ENCODE results near the gene STOX1. TPM values are rescaled to one million over a fixed set of nuclear protein-coding genes. Genes with fewer than 3 reads are reported as not detected.

The STOX1 gene
- total and polyA plus RNA-seq, 2 of the 13 experiments (the other 11 are each of a cell fraction or from before 2014, with no cell fraction given), result 2.5 to 6.0 TPM

GRCh38 chr10:68900427-68901104, 73.2 kb downstream of the STOX1 start (continued):
- TF ChIP-seq ZNF407 (CRISPR knock-in tag; IDR thresholded peaks at IDR 0.05; ENCODE audit: not compliant biosample characterization) (no peak), LBX2 (CRISPR knock-in tag; IDR thresholded peaks at IDR 0.05; ENCODE audit: borderline replicate concordance) (peak; percentile 87; the same call in 1 of the 2 replicates), ZNF318 (CRISPR knock-in tag; IDR thresholded peaks at IDR 0.05) (peak; percentile 76), BHLHE40 (IDR thresholded peaks at IDR 0.05; ENCODE audit: low read length) (no peak), SUZ12 (IDR thresholded peaks at IDR 0.05; ENCODE audit: low read depth, low read length) (no peak), SRSF1 (optimal IDR thresholded peaks at IDR 0.05; ENCODE audit: low read depth, low read length) (no peak), ZSCAN5A (CRISPR knock-in tag; IDR thresholded peaks at IDR 0.05; ENCODE audit: borderline replicate concordance) (peak; percentile 36; the same call in 1 of the 2 replicates), TSC22D2 (CRISPR knock-in tag; IDR thresholded peaks at IDR 0.05; ENCODE audit: borderline replicate concordance) (0 out of 2 replicates have a peak, but pooled peaks have one; percentile 78), ZSCAN20 (CRISPR knock-in tag; IDR thresholded peaks at IDR 0.05; ENCODE audit: borderline replicate concordance) (no peak)
